K562 (cell line): ENCODE measurements around the gene RPS6KA2. TPM values are rescaled to one million over a fixed set of nuclear protein-coding genes. Genes with fewer than 3 reads are reported as not detected.

Source experiments
- JUN ChIP-seq, 2 experiments: sonication (generic) in 1 of 2; formaldehyde crosslinking in 1 of 2; IDR thresholded peaks; 2 replicates each; pipeline versions ENCODE4 v1.6.1 to v1.8.0; 2012 to 2022; ENCODE audit warnings: borderline replicate concordance in 2 of 2, mild to moderate bottlenecking in 2 of 2, improper control_type of control experiment in 1 of 2, low read depth in 1 of 2, low read length in 1 of 2, missing genetic modification reagents in 1 of 2
- MAFK ChIP-seq: IDR thresholded peaks from 2 replicates; pipeline ENCODE4 v1.6.1; 2011; ENCODE audit warnings: low read length, improper control_type of control experiment
- PRDM10 ChIP-seq: fragments of 450-650 bp; IDR thresholded peaks from 2 replicates; pipeline ENCODE4 v1.6.1; 2018; ENCODE audit not compliant: partially characterized antibody
- RREB1 ChIP-seq: fragments of 250-450 bp; sonication (Bioruptor Pico); IDR thresholded peaks from 2 replicates; pipeline ENCODE4 v1.4.0; 2020
- SIX5 ChIP-seq, 2 experiments: IDR thresholded peaks; 2 replicates each; pipeline ENCODE4 v1.6.1; 2011; ENCODE audit warnings: low read length in 2 of 2, borderline replicate concordance in 1 of 2, low read depth in 1 of 2, mild to moderate bottlenecking in 1 of 2, moderate library complexity in 1 of 2; ENCODE audit not compliant: insufficient read depth in 1 of 2
- ZBTB9 ChIP-seq: fragments of 450-650 bp; formaldehyde crosslinking; IDR thresholded peaks from 2 replicates; pipeline ENCODE4 v1.4.0; 2020; ENCODE audit warnings: mild to moderate bottlenecking, moderate library complexity
- ZNF174 ChIP-seq: fragments of 250-450 bp; sonication (Bioruptor Pico); IDR thresholded peaks from 2 replicates; pipeline ENCODE4 v1.4.0; 2020; ENCODE audit warnings: mild to moderate bottlenecking
- ZNF445 ChIP-seq: fragments of 250-450 bp; sonication (Bioruptor Pico); IDR thresholded peaks from 2 replicates; pipeline ENCODE4 v1.4.0; 2020; ENCODE audit warnings: low read depth, mild to moderate bottlenecking, moderate library complexity
- ZNF668 ChIP-seq: fragments of 250-450 bp; sonication (Bioruptor Pico); IDR thresholded peaks from 2 replicates; pipeline ENCODE4 v1.8.0; 2022; ENCODE audit warnings: mild to moderate bottlenecking, inconsistent platforms
- polyA plus RNA-seq, 8 experiments: library from polyadenylated mRNA; depleted of rRNA in 4 of 8; stranded (reverse) in 5 of 8; unstranded in 3 of 8; fragments of >200 nt; fragmentation: Nextera tagmentation in 2 of 8; fragmentation: Illumina TruSeq in 1 of 8; extraction: Ambion mirVana in 2 of 8; extraction: Trizol in 1 of 8; gene quantifications; 2 replicates each; pipeline versions ENCODE4 v1.2.1 to v1.2.3, GENCODE V29; 2011 to 2014; ENCODE audit warnings: inconsistent platforms in 1 of 8, missing spikeins in 1 of 8
- total RNA-seq, 7 experiments: library from RNA; depleted of rRNA in 6 of 7; stranded (reverse); fragments of >200 nt in 6 of 7; fragmentation: Illumina TruSeq in 2 of 7; extraction: Trizol in 2 of 7; gene quantifications; 2 replicates each; pipeline versions ENCODE4 v1.2.1 to v1.2.3, GENCODE V29; 2011 to 2021; ENCODE audit warnings: low replicate concordance in 1 of 7
- TF ChIP-seq, protein P1 (sequence below): fragments of 250-450 bp; sonication (Bioruptor Pico); IDR thresholded peaks from 2 replicates; pipeline ENCODE4 v1.4.0; 2020
- TF ChIP-seq, protein P2 (sequence below): sonication (generic); formaldehyde crosslinking; IDR thresholded peaks from 2 replicates; pipeline ENCODE4 v1.8.0; 2022; ENCODE audit warnings: mild to moderate bottlenecking, missing genetic modification reagents

Gene RPS6KA2
- total and polyA plus RNA-seq, 9 of the 15 experiments (the other 6 are each of a cell fraction or from before 2014, with no cell fraction given), result 0.29 to 1.00 (median 0.53) TPM

DNA sequence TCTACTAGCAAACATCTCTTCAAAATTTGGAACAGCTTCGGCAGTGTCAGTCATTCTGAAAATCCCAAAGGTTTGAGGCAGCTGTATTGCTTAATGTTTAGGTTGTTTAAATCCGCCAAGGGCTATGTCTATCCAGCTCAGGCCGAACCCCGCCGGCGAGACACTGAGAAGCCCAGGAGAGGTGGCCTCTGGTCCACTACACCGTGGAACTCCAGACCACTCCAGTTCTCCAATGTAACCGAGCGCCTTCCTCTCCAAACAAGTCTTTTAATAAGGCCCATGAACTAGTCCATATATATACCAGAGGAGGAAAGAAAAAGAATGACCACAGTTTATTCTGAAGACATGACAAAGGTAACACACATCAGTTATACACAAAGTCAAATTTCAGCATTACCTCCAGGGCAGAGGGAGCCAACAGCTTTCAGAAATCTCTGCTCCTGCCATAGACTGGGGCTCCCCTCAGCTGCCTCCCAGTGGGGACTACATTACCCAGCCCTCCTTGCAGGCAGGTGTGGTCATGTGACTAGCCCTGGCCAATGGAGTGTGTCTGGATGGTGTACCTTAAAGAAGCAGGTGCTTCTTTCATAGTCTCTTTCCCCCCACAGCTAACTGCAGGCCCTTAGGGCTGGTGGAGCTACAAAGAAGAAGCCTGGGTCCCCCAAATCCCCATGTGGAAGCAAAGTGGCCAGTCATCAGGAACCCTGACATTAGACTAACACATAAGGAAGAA is 40.5 kb downstream of the RPS6KA2 start, which contains the start of gene RAMACL (continued):
- TF ChIP-seq PRDM10 (no peak), SIX5 (IDR thresholded peaks at IDR 0.05; ENCODE audit: borderline replicate concordance in 1 of 2, insufficient read depth in 1 of 2, low read depth in 1 of 2, low read length in 2 of 2) (peak; percentile 75 to 86; a peak in 3 of 4 replicates), ZNF668 (CRISPR knock-in tag) (no peak), JUN (IDR thresholded peaks at IDR 0.05; ENCODE audit: borderline replicate concordance, low read depth, low read length) (no peak), JUN (CRISPR knock-in tag; IDR thresholded peaks at IDR 0.05; ENCODE audit: borderline replicate concordance) (no peak), MAFK (no peak), ZNF445 (CRISPR knock-in tag) (no peak), ZNF174 (CRISPR knock-in tag) (no peak), RREB1 (CRISPR knock-in tag) (no peak), ZBTB9 (CRISPR knock-in tag) (no peak)
- TF ChIP-seq, protein P1, sequence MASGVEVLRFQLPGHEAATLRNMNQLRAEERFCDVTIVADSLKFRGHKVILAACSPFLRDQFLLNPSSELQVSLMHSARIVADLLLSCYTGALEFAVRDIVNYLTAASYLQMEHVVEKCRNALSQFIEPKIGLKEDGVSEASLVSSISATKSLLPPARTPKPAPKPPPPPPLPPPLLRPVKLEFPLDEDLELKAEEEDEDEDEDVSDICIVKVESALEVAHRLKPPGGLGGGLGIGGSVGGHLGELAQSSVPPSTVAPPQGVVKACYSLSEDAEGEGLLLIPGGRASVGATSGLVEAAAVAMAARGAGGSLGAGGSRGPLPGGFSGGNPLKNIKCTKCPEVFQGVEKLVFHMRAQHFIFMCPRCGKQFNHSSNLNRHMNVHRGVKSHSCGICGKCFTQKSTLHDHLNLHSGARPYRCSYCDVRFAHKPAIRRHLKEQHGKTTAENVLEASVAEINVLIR (CRISPR knock-in tag), result no peak
- TF ChIP-seq, protein P2, sequence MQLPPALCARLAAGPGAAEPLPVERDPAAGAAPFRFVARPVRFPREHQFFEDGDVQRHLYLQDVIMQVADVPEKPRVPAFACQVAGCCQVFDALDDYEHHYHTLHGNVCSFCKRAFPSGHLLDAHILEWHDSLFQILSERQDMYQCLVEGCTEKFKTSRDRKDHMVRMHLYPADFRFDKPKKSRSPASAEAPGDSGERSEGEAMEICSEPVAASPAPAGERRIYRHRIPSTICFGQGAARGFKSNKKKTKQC, result no peak
